GM10847 (cell line): ENCODE data around the gene EIF4E1B.

Source experiments
- POLR2A ChIP-seq: IDR thresholded peaks from 2 replicates; pipeline ENCODE4 v1.6.1; 2011; ENCODE audit not compliant: insufficient read length; ENCODE audit errors: extremely low read depth

EIF4E1B gene

GRCh38 chr5:176631383-176632200 lies 1.1 kb downstream of the EIF4E1B start:
- no peak for TF ChIP-seq POLR2A

- TF ChIP-seq POLR2A, result no peak
These were observed 2.3 kb downstream of the EIF4E1B start for GRCh38 chr5:176632745-176633144.

DNA sequence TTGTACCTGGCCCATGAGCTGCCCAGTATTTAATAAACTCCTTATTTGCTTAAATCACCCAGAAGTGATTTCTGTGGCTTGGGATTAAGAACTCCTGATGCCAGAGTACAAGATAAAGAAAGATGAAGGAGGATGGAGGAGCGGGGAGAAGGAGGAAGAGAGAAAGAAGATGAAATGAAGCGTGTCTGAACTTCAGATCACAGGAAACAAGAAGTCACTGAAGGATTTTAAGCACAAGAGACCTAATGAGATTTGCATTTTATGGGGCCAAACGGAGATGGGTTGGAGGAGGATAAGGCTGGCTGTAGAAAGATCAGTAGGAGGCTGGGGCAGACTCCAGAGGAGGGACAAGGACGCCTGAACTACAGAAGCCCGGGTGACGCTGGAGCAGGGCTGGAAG lies 3.1 kb downstream of the EIF4E1B start:
- TF ChIP-seq POLR2A, result no peak

DNA sequence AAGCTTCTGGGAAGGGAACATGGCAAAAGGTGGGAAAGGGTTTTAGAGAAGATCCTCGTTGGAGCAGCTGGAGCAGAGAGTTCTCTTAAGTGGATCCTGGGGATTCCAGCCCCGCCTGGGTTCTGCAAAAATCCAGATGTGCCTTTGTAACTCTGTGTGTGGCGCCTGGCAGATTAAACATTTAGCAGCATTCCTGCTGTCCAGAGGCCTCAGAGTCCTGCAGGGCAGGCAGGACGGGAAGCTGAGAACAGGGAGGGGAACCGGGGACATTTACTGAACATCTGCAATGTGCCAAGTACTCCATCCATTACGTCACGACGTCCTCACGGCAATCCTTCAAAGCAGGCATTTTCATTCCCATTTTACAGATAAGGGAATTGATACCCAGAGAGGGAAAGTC lies 6.0 kb downstream of the EIF4E1B start:
- no peak for TF ChIP-seq POLR2A

- no peak for TF ChIP-seq POLR2A
These were observed 7.1 kb downstream of the EIF4E1B start for GRCh38 chr5:176637556-176637955.

- no peak for TF ChIP-seq POLR2A
These were observed 8.0 kb downstream of the EIF4E1B start for GRCh38 chr5:176638437-176638836.

GRCh38 chr5:176639208-176639607 lies 8.7 kb downstream of the EIF4E1B start:
- no peak for TF ChIP-seq POLR2A

GRCh38 chr5:176639981-176640380 lies 9.5 kb downstream of the EIF4E1B start:
- TF ChIP-seq POLR2A, result no peak

GRCh38 chr5:176640616-176641015 lies 10.1 kb downstream of the EIF4E1B start:
- no peak for TF ChIP-seq POLR2A

- TF ChIP-seq POLR2A, result no peak
These were observed 12.4 kb downstream of the EIF4E1B start for GRCh38 chr5:176642675-176643490.

GRCh38 chr5:176643491-176644219 lies 13.2 kb downstream of the EIF4E1B start:
- TF ChIP-seq POLR2A, result no peak

DNA sequence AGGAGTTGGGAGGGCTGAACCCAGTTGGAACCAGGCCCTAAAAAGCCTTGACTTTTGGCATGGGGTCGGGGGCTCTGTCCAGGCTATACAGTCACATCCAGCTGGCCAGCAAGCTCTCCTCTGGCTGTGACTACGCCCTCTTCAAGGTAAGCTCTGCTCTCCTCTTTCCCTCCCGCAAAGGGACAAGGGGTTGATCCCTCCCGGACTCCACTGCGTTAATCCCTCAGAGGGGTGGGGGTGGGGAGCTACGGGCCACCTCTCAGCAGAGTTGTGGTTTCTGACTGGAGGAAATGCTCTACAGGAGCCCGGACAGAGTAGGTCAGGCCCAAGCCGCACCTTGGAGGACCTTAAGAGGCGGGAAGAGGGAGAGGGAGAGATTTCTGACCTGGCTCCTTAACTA lies 13.8 kb downstream of the EIF4E1B start:
- no peak for TF ChIP-seq POLR2A

DNA sequence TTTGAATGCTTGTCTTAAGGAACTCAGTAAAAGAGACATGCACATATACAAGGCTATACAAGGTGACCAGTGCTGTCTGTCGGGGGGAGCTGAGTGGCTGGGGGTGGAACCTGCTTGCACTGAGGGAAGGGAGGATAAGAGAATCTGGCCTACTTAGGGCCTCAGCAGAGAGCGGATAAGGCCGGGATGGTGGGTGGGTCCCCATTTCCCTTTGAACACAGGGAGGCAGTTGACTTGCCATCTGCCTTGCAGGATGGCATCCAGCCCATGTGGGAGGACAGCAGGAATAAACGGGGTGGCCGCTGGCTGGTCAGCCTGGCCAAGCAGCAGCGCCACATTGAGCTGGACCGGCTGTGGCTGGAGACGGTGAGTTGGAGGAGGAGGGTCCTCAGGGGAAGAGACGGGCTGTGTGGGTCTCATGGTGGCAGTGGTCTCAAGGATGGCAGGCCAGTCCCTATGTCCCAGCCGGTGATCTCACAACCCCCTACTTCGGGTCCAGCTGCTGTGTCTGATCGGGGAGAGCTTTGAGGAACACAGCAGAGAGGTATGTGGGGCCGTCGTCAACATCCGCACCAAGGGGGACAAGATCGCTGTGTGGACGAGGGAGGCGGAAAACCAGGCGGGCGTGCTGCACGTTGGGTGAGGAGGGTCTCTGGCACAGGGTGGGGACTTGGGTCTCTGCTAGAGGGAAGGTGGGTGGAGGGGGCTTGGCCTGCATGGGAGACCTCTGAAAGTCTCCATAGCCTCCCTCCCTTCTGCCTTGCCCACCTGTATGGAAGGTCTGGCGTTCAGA lies 14.6 kb downstream of the EIF4E1B start:
- TF ChIP-seq POLR2A, result no peak

DNA sequence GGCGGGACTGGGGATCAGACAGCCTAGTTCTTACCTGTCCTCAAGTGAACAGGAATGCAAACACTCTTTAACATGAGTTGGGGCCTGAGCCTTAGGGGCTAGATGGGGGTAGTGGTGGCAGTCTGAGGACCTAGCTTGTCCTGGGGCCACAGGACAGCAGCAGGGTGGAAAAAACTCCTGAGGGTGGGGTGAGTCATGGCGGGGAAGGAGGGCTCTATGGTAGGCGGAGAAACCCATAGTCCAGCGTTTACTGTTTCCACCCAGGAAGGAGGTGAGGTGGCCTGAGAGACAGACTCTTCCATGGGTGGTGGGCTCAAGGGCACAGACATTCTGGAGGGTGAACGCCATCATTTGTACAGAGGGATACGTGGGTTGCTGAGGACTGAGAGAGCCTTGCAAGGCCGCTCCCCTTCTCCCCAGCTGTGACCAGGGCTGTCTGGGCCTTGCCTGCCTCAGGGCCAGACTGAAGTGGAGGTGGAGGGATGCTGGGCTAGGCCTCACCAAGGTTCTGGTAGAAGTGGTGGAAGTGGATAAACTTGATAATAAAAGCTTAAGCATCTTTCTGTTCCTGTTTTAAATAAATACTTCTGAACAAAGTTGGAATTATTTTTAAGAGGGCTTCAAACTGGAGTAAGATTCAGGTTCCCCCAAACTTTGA lies 15.7 kb downstream of the EIF4E1B start:
- TF ChIP-seq POLR2A, result no peak

GRCh38 chr5:176646707-176647029 lies 16.2 kb downstream of the EIF4E1B start:
- no peak for TF ChIP-seq POLR2A
